Measurements from ENCODE around the gene STRIT1. TPM values are rescaled to one million over a fixed set of nuclear protein-coding genes. Genes with fewer than 3 reads are reported as not detected.
"Not testable (repeated sequence)": the region's sequence is repeated elsewhere in the genome, so short reads cannot be mapped to it uniquely, and the experiment has no call there.

The STRIT1 gene
- total and polyA plus RNA-seq, 5 donors, result 0.14 to 0.35 TPM; not detected in 3

GRCh38 chr3:155292133-155292532, 1.4 kb downstream of the STRIT1 start:
- DNase-seq, result no peak
- Histone ChIP-seq H3K27ac (ENCODE audit: low read length) (no peak overlapping the region), H3K4me1 (ENCODE audit: control insufficient read depth, insufficient read depth, low read length) (no peaks in the 10 kb centered on the region), H3K27me3 (ENCODE audit: control insufficient read depth, insufficient read depth) (no peaks in the 10 kb centered on the region), H3K4me3 (ENCODE audit: low read length) (no peak overlapping the region), H3K9me3 (ENCODE audit: control insufficient read depth, low read length) (peaks cover 2% of the 10 kb centered on the region)
- 83% methylated on average over 1 of the region's 1 CpG for WGBS
- intact Hi-C loops (cut with DNase I), result no loop called here
- no peak for ATAC-seq

DNA sequence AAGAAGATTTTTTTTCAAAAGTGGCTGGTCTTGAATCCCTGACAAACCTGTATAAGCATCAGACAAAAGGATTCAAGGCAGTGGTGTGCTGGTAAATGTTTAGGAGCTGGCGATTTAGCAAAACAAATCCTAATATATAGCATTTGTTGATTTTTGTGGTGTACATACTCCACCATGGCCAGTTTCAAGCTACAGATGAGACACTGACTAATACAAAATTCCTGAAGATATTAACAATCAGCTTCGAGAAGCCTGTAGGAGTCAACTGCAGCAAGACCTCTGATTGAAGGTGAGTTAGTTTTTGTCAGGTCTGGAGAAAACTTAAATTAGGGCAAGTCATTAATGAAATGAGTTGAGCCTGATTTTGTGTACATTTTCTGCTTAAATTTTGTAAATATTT, 6.7 kb downstream of the STRIT1 start:
- no peak overlapping the region for H3K4me3 ChIP-seq (ENCODE audit: low read length)
- H3K27me3 ChIP-seq (ENCODE audit: control insufficient read depth, insufficient read depth), result no peaks in the 10 kb centered on the region
- 75% methylated on average over 2 of the region's 2 CpGs for WGBS
- DNase-seq, result no peak
- no peaks in the 10 kb centered on the region for H3K9me3 ChIP-seq (ENCODE audit: control insufficient read depth, low read length)
- no peak for ATAC-seq
- no peaks in the 10 kb centered on the region for H3K4me1 ChIP-seq (ENCODE audit: control insufficient read depth, insufficient read depth, low read length)
- no peak overlapping the region for H3K27ac ChIP-seq (ENCODE audit: low read length)
- intact Hi-C loops (cut with DNase I), result no loop called here

GRCh38 chr3:155285936-155286335, 7.5 kb downstream of the STRIT1 start:
- ATAC-seq, result no peak
- 88% methylated on average over 4 of the region's 4 CpGs for WGBS
- intact Hi-C loops (cut with DNase I), result no loop called here

DNA sequence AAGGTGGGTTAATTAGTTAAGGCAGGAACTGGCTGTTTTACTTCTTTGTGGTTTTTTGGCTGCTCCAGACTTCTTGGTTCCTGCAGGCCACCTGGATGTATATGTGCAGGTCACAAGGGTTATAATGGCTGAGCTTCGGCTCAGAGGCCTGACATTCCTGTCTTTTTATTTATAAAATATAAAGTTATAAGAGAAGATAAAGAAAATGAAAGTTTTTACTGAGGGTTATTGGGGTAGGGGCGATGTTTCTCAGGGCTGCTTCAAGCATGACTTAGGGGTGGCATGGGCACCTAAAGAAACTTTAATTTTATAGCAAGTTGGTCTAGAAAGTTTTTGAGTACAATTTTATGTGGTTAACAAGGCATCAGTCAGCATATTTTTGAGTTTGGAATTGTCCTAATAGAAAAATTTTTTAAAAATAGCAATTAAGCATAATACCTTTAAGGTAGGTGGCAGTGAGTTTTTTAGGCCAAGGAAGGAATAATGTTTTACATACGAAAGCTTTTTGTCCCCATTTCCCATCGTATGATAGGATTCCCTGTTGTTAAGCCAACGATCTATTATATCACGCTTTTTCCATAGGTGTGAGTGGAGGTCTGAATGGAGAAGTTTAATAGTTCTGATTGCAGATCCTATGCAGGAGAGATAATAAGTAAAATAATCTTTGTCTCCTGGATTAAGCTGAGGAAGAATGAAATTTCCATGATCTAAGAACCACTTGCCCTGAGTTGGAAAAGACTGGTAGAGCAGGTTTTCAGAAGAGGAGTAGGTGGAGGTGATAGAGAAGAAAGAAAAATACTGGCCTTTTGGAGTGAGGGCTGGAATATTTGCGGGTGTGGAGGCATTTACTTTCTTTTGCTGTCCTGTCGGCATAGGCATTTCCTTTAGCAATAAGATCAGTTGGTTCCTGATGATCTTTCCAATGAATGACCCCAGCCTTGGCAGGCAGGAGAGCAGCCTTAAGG, 10.1 kb downstream of the STRIT1 start:
- DNase-seq (no peak), ATAC-seq (no peak)
- Histone ChIP-seq H3K4me3 (ENCODE audit: low read length) (no peak overlapping the region), H3K27me3 (ENCODE audit: control insufficient read depth, insufficient read depth) (no peaks in the 10 kb centered on the region), H3K27ac (ENCODE audit: low read length) (no peak overlapping the region), H3K9me3 (ENCODE audit: control insufficient read depth, low read length) (no peaks in the 10 kb centered on the region), H3K4me1 (ENCODE audit: control insufficient read depth, insufficient read depth, low read length) (no peaks in the 10 kb centered on the region)
- 82% methylated on average over 8 of the region's 8 CpGs for WGBS
- intact Hi-C loops (cut with DNase I), result no loop called here

More at GRCh38 chr3:155285936-155286335, 7.5 kb downstream of the STRIT1 start:
- Histone ChIP-seq H3K9me3 (ENCODE audit: control insufficient read depth, low read length) (no peaks in the 10 kb centered on the region), H3K27me3 (ENCODE audit: control insufficient read depth, insufficient read depth) (no peaks in the 10 kb centered on the region), H3K4me3 (ENCODE audit: low read length) (no peak overlapping the region), H3K4me1 (ENCODE audit: control insufficient read depth, insufficient read depth, low read length) (no peaks in the 10 kb centered on the region), H3K27ac (ENCODE audit: low read length) (no peak overlapping the region)
- no peak for DNase-seq

DNA sequence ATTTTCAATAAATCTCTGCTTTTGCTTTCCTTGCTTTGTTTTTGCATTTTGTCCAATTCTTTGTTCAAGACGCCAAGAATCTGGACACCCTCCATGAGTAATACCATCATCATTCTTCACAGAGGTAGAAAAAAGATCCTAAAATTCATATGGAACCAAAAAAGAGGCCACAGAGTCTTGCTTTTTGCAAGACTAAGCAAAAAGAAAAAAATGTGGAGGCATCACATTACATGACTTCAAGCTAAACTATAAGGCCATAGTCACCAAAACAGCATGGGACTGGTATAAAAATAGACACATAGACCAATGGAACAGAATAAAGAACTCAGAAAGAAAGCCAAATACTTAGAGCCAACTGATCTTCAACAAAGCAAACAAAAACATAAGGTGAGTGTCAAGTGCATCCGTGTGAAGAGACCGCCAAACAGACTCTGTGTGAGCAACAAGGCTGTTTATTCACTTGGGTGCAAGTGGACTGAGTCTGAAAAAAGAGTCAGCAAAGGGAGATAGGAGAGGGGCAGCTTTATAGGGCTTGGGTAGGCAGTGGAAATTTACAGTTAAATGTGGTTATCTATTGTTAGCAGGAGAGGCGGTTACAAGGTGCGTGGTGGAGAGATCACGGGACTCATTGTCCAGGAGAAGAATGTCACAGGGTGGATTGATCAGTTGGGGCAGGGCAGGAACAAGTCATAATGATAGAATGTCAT, 10.9 kb downstream of the STRIT1 start:
- intact Hi-C loops (cut with DNase I), result no loop called here

DNA sequence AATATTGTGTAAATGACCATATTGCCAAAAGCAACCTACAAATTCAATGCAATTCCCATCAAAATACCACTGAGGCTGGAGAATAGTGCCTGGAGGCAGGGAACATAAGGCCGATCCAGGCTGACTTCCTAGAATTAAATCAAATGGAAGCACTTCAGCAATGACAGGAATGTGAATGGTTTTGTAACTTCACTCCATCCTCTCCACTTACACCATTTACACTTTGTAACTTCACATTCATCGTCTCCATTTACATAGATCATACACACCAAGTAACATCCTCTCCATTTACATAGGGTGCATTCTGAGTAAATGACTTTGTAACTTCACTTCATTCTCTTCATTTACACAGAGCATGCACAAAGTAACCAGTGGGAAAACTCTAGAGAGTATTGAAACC, 11.6 kb downstream of the STRIT1 start:
- Histone ChIP-seq H3K4me1 (ENCODE audit: control insufficient read depth, insufficient read depth, low read length) (no peaks in the 10 kb centered on the region), H3K9me3 (ENCODE audit: control insufficient read depth, low read length) (no peaks in the 10 kb centered on the region), H3K4me3 (ENCODE audit: low read length) (no peak overlapping the region), H3K27ac (ENCODE audit: low read length) (no peak overlapping the region), H3K27me3 (ENCODE audit: control insufficient read depth, insufficient read depth) (no peaks in the 10 kb centered on the region)
- DNase-seq (no peak), ATAC-seq (no peak)
- intact Hi-C loops (cut with DNase I), result no loop called here
- WGBS, result 85% methylated on average over 2 of the region's 2 CpGs

More for the DNA sequence above, 10.9 kb downstream of the STRIT1 start:
- Histone ChIP-seq H3K4me1 (ENCODE audit: control insufficient read depth, insufficient read depth, low read length) (no peaks in the 10 kb centered on the region), H3K27ac (ENCODE audit: low read length) (no peak overlapping the region), H3K27me3 (ENCODE audit: control insufficient read depth, insufficient read depth) (no peaks in the 10 kb centered on the region), H3K4me3 (ENCODE audit: low read length) (no peak overlapping the region), H3K9me3 (ENCODE audit: control insufficient read depth, low read length) (no peaks in the 10 kb centered on the region)
- DNase-seq (no peak), ATAC-seq (no peak)
- WGBS, result 83% methylated on average over 6 of the region's 6 CpGs

GRCh38 chr3:155276089-155276488, 17.4 kb downstream of the STRIT1 start:
- H3K9me3 ChIP-seq (ENCODE audit: control insufficient read depth, low read length); H3K4me3 ChIP-seq (ENCODE audit: low read length); H3K27ac ChIP-seq (ENCODE audit: low read length); H3K4me1 ChIP-seq (ENCODE audit: control insufficient read depth, insufficient read depth, low read length); DNase-seq; H3K27me3 ChIP-seq (ENCODE audit: control insufficient read depth, insufficient read depth); ATAC-seq; intact Hi-C loops (cut with DNase I): not testable (repeated sequence)
- 56% methylated on average over 6 of the region's 6 CpGs for WGBS

DNA sequence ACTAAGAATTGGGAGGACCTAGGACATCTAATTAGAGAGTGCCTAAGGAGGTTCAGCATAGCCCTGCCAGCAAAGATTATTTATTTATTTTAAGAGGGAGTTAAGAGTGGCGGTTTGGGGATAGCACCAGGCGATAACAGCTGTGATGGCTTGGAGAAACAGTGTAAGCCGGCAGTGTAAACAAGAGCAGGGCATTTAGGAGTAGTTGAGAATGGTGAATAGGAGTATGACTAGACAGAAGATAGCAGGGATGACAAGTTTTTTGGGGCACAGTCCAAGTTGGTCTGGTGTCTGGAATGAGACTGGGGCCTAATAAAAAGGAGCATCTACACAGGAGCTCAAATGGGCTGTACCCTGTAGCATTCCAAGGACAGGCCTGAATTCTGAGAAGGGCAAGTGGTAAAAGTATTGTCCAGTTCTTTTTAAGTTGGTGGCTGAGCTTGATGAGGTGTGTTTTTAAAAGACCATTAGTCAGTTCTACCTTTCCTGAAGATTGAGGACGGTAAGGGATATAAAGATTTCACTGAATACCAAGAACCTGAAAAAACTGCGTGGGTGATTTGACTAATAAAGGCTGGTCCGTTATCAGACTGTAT, 18.2 kb downstream of the STRIT1 start:
- H3K27me3 ChIP-seq (ENCODE audit: control insufficient read depth, insufficient read depth); H3K4me3 ChIP-seq (ENCODE audit: low read length); H3K9me3 ChIP-seq (ENCODE audit: control insufficient read depth, low read length); H3K27ac ChIP-seq (ENCODE audit: low read length); DNase-seq; ATAC-seq; H3K4me1 ChIP-seq (ENCODE audit: control insufficient read depth, insufficient read depth, low read length); intact Hi-C loops (cut with DNase I): not testable (repeated sequence)
- WGBS, result 80% methylated on average over 6 of the region's 6 CpGs

GRCh38 chr3:155274435-155274834, 19.0 kb downstream of the STRIT1 start:
- H3K27ac ChIP-seq (ENCODE audit: low read length); ATAC-seq; H3K9me3 ChIP-seq (ENCODE audit: control insufficient read depth, low read length); DNase-seq; intact Hi-C loops (cut with DNase I); H3K4me1 ChIP-seq (ENCODE audit: control insufficient read depth, insufficient read depth, low read length); H3K27me3 ChIP-seq (ENCODE audit: control insufficient read depth, insufficient read depth); H3K4me3 ChIP-seq (ENCODE audit: low read length): not testable (repeated sequence)
- 92% methylated on average over 4 of the region's 4 CpGs for WGBS

GRCh38 chr3:155271343-155271613, 22.2 kb downstream of the STRIT1 start:
- intact Hi-C loops (cut with DNase I), result no loop called here
- 66% methylated on average over 1 of the region's 1 CpG for WGBS

More at GRCh38 chr3:155271343-155271613, 22.2 kb downstream of the STRIT1 start:
- ATAC-seq, result no peak
- no peak overlapping the region for H3K4me3 ChIP-seq (ENCODE audit: low read length)
- no peaks in the 10 kb centered on the region for H3K27me3 ChIP-seq (ENCODE audit: control insufficient read depth, insufficient read depth)
- H3K4me1 ChIP-seq (ENCODE audit: control insufficient read depth, insufficient read depth, low read length), result no peaks in the 10 kb centered on the region
- no peaks in the 10 kb centered on the region for H3K9me3 ChIP-seq (ENCODE audit: control insufficient read depth, low read length)
- no peak for DNase-seq
- no peak overlapping the region for H3K27ac ChIP-seq (ENCODE audit: low read length)

Measured in right cardiac atrium (tissue), 5 donors.